IMR-90 (cell line): ENCODE results near the gene GABRE. TPM values are rescaled to one million over a fixed set of nuclear protein-coding genes. Genes with fewer than 3 reads are reported as not detected.
A peak's percentile ranks its signal among the peaks of the same experiment; 100 is the strongest.

Experiments
- ATAC-seq: fragments of 200-7000 bp; cut with Tn5 transposase; 2 replicates; pipeline ENCODE4 v1.9.1; 2020; ENCODE audit warnings: low read depth, mild to moderate bottlenecking, moderate library complexity
- BruUV-seq: library from RNA; stranded (reverse); fragments of 400-500 nt; replicated peaks from 2 replicates; lab custom pipeline; 2021; lab: Mats Ljungman, UMichigan
- CTCF ChIA-PET: fragments of 300-600 bp; formaldehyde crosslinking; extraction: SDS; loops from one replicate; lab custom pipeline; 2021; ENCODE audit warnings: antibody characterized with exemption; lab: Yijun Ruan, JAX
- POLR2A ChIA-PET: fragments of 300-600 bp; sonication (Branson Sonifier 250); formaldehyde crosslinking; loops from one replicate; lab custom pipeline; 2022; ENCODE audit warnings: antibody characterized with exemption; ENCODE audit not compliant: unreplicated experiment; lab: Charles Lee
- DNase-seq: peaks from one replicate; pipeline ENCODE4 v3.0.0; 2013
- H2AFZ ChIP-seq: replicated peaks from 2 replicates; pipeline ENCODE3; 2013; ENCODE audit warnings: low read length, mild to moderate bottlenecking; ENCODE audit not compliant: poor library complexity
- H2AK5ac ChIP-seq: 2 replicates; pipeline ENCODE4 v1.6.1; 2013; ENCODE audit warnings: low read depth, low read length, inconsistent platforms
- H2AK9ac ChIP-seq: replicated peaks from 2 replicates; pipeline ENCODE3; 2013; ENCODE audit warnings: mild to moderate bottlenecking, low read depth, low read length, moderate library complexity; ENCODE audit not compliant: poor library complexity
- H2BK120ac ChIP-seq: 2 replicates; pipeline ENCODE4 v1.6.1; 2013; ENCODE audit warnings: low read depth, low read length, inconsistent platforms
- H2BK15ac ChIP-seq: 3 replicates; pipeline ENCODE4 v1.6.1; 2013; ENCODE audit warnings: low read depth, low read length, inconsistent platforms
- H2BK20ac ChIP-seq: 2 replicates; pipeline ENCODE4 v1.6.1; 2013; ENCODE audit warnings: low read depth, mild to moderate bottlenecking, inconsistent platforms, low read length, moderate library complexity
- H2BK5ac ChIP-seq: 2 replicates; pipeline ENCODE4 v1.6.1; 2013; ENCODE audit warnings: mild to moderate bottlenecking, low read depth, low read length, inconsistent platforms; ENCODE audit not compliant: poor library complexity, severe bottlenecking
- H3K14ac ChIP-seq: replicated peaks from 2 replicates; pipeline ENCODE4 v1.6.1; 2013; ENCODE audit warnings: low read depth, low read length, inconsistent platforms
- H3K18ac ChIP-seq: 2 replicates; pipeline ENCODE4 v1.6.1; 2013; ENCODE audit warnings: low read depth, low read length, control low read depth
- H3K23ac ChIP-seq: 2 replicates; pipeline ENCODE4 v1.6.1; 2013; ENCODE audit warnings: low read depth, low read length, inconsistent platforms
- H3K27ac ChIP-seq: 2 replicates; pipeline ENCODE4 v1.5.1; 2013; ENCODE audit warnings: mild to moderate bottlenecking, control low read depth, low read length; ENCODE audit not compliant: insufficient read depth
- H3K27me3 ChIP-seq: 2 replicates; pipeline ENCODE4 v1.6.1; 2013; ENCODE audit warnings: low read length; ENCODE audit not compliant: control insufficient read depth, insufficient read depth
- H3K36me3 ChIP-seq: 2 replicates; pipeline ENCODE4 v1.6.1; 2013; ENCODE audit warnings: low read length, mixed read lengths; ENCODE audit not compliant: control insufficient read depth, insufficient read depth
- H3K4ac ChIP-seq: 2 replicates; pipeline ENCODE4 v1.6.1; 2013; ENCODE audit warnings: low read depth, low read length, inconsistent platforms
- H3K4me1 ChIP-seq: 2 replicates; pipeline ENCODE4 v1.6.1; 2013; ENCODE audit warnings: low read length, mixed read lengths; ENCODE audit not compliant: control insufficient read depth, insufficient read depth
- H3K4me2 ChIP-seq: 2 replicates; pipeline ENCODE4 v1.6.1; 2013; ENCODE audit warnings: low read depth, mild to moderate bottlenecking, control low read depth, low read length, moderate library complexity
- H3K4me3 ChIP-seq: 2 replicates; pipeline ENCODE4 v1.5.1; 2013; ENCODE audit warnings: low read depth, mild to moderate bottlenecking, control low read depth, low read length, moderate library complexity; ENCODE audit not compliant: insufficient read depth
- H3K56ac ChIP-seq: 2 replicates; pipeline ENCODE4 v1.6.1; 2013; ENCODE audit warnings: low read length, inconsistent platforms; ENCODE audit not compliant: insufficient read depth; ENCODE audit errors: extremely low read depth
- H3K79me1 ChIP-seq, 2 experiments: 2 replicates each; pipeline ENCODE4 v1.6.1; 2013; ENCODE audit warnings: low read length in 2 of 2, inconsistent platforms in 1 of 2, low read depth in 1 of 2
- H3K9ac ChIP-seq: 2 replicates; pipeline ENCODE4 v1.6.1; 2013; ENCODE audit warnings: low read depth, low read length, control low read depth
- H3K9me1 ChIP-seq: 2 replicates; pipeline ENCODE4 v1.6.1; 2013; ENCODE audit warnings: low read length, inconsistent platforms; ENCODE audit not compliant: insufficient read depth
- H3K9me3 ChIP-seq: 2 replicates; pipeline ENCODE4 v1.6.1; 2013; ENCODE audit warnings: low read length; ENCODE audit not compliant: control insufficient read depth, insufficient read depth
- H4K20me1 ChIP-seq: 2 replicates; pipeline ENCODE4 v1.6.1; 2013; ENCODE audit warnings: low read length, inconsistent platforms; ENCODE audit not compliant: insufficient read depth
- H4K5ac ChIP-seq: 2 replicates; pipeline ENCODE4 v1.6.1; 2013; ENCODE audit warnings: mild to moderate bottlenecking, low read depth, low read length, control low read depth
- H4K8ac ChIP-seq, 2 experiments: 2 replicates each; pipeline ENCODE4 v1.6.1; 2013; ENCODE audit warnings: low read depth in 2 of 2, low read length in 2 of 2, control low read depth in 1 of 2, inconsistent platforms in 1 of 2
- H4K91ac ChIP-seq: 2 replicates; pipeline ENCODE4 v1.6.1; 2013; ENCODE audit warnings: low read depth, low read length, inconsistent platforms; ENCODE audit not compliant: insufficient read depth
- CEBPB ChIP-seq: IDR thresholded peaks from 2 replicates; pipeline ENCODE4 v1.6.1; 2012; ENCODE audit warnings: low read depth, low read length, improper control_type of control experiment
- RFX5 ChIP-seq: IDR thresholded peaks from 2 replicates; pipeline ENCODE4 v1.8.0; 2012; ENCODE audit warnings: low read depth, mild to moderate bottlenecking, low read length, moderate library complexity
- WGBS, 2 experiments: methylation state at CpG; one replicate each; pipeline versions ENCODE4 v1.1.5 to v1.1.7; 2013; ENCODE audit warnings: missing lambda C conversion rate in 2 of 2; ENCODE audit not compliant: insufficient read length in 1 of 2; ENCODE audit errors: extremely low coverage in 2 of 2; 5-methylcytosine and 5-hydroxymethylcytosine counted together
- dilution Hi-C: fragments of 300-500 bp; cut with HindIII; formaldehyde crosslinking; loops from one replicate; pipeline ENCODE4 v1.14.3; 2018; ENCODE audit warnings: low sequenced_read_pairs; ENCODE audit not compliant: unreplicated experiment
- in situ Hi-C: fragments of 300-500 bp; cut with MboI; formaldehyde crosslinking; loops from 3 replicates; pipeline ENCODE4 v1.14.3; 2019; ENCODE audit warnings: low sequenced_read_pairs, inconsistent platforms, mixed read lengths
- intact Hi-C: fragments of 100-400 bp; cut with micrococcal nuclease; formaldehyde crosslinking; loops from 2 replicates; pipeline ENCODE4 v1.10.0; 2022
- polyA plus RNA-seq, 3 experiments: library from polyadenylated mRNA; depleted of rRNA; stranded (reverse); fragments of >200 nt; gene quantifications; 2 replicates each; pipeline ENCODE4 v1.2.3, GENCODE V29; 2012; ENCODE audit warnings: low replicate concordance in 1 of 3
- total RNA-seq: library from RNA; depleted of rRNA; stranded (reverse); fragments of >200 nt; gene quantifications from 2 replicates; pipeline ENCODE4 v1.2.3, GENCODE V29; 2012

Gene GABRE
- total and polyA plus RNA-seq, 2 of the 4 experiments (the other 2 are of a cell fraction) = 1.3 to 1.6 TPM

- CTCF ChIA-PET = no interaction called here
- H4K91ac ChIP-seq = no peak overlapping the region
- no peak overlapping the region for H3K56ac ChIP-seq
- no peak overlapping the region for H3K9ac ChIP-seq
- WGBS, 2 experiments = no CpG with 5 or more reads among the region's 3 CpGs
- H2BK15ac ChIP-seq = no peak overlapping the region
- H2AFZ ChIP-seq = no peak overlapping the region
- no peak overlapping the region for H2AK9ac ChIP-seq
- H2BK120ac ChIP-seq = no peak overlapping the region
- peaks cover 4% of the 10 kb centered on the region; the same call in 1 of the 2 replicates for H3K9me3 ChIP-seq
- H3K4me3 ChIP-seq = no peak overlapping the region
- no peaks in the 10 kb centered on the region for H3K79me1 ChIP-seq
- no peak overlapping the region for H2BK5ac ChIP-seq
- in situ Hi-C loops = no loop called here
- H3K27me3 ChIP-seq = no peaks in the 10 kb centered on the region
- no peaks in the 10 kb centered on the region for H3K36me3 ChIP-seq
- H3K4ac ChIP-seq = no peak overlapping the region
- H2AK5ac ChIP-seq = no peak overlapping the region
- no peak overlapping the region for H3K27ac ChIP-seq
- no peak overlapping the region for H3K18ac ChIP-seq
- no peaks in the 10 kb centered on the region for H4K20me1 ChIP-seq
- no peaks in the 10 kb centered on the region for H3K9me1 ChIP-seq
- dilution Hi-C loops = no loop called here
- peak; percentile 46 for DNase-seq
- no TSS peak for BruUV-seq
- no peak overlapping the region for H3K14ac ChIP-seq
- no peak overlapping the region for H4K5ac ChIP-seq
- intact Hi-C loops = no loop called here
- ATAC-seq = no peak
- H4K8ac ChIP-seq = no peak overlapping the region
- no peak for TF ChIP-seq RFX5
- peak; percentile 74 for TF ChIP-seq CEBPB
- no peak overlapping the region for H3K4me2 ChIP-seq
- no peak overlapping the region for H2BK20ac ChIP-seq
- H3K23ac ChIP-seq = no peak overlapping the region
- POLR2A ChIA-PET = no interaction called here
- no peaks in the 10 kb centered on the region; the same call in 1 of the 2 replicates for H3K4me1 ChIP-seq
These were observed 9.9 kb upstream of the GABRE start for GRCh38 chrX:151984328-151984727.
